GM23338 (cell line): ENCODE data around the gene VAV3.

Experiments
- POLR2AphosphoS5 ChIP-seq: IDR thresholded peaks from 2 replicates; pipeline ENCODE4 v1.6.1; 2016; ENCODE audit warnings: antibody characterized with exemption, low read depth
- TF ChIP-seq, protein P1 (sequence below), 2 experiments: fragments of 200-600 bp in 1 of 2; sonication (generic) in 1 of 2; conservative IDR thresholded peaks; 2 replicates each; pipeline versions ENCODE4 v1.5.1 to v1.6.1; 2016 to 2017; ENCODE audit warnings: antibody characterized with exemption in 2 of 2, low read depth in 2 of 2, mild to moderate bottlenecking in 2 of 2, moderate library complexity in 1 of 2

DNA sequence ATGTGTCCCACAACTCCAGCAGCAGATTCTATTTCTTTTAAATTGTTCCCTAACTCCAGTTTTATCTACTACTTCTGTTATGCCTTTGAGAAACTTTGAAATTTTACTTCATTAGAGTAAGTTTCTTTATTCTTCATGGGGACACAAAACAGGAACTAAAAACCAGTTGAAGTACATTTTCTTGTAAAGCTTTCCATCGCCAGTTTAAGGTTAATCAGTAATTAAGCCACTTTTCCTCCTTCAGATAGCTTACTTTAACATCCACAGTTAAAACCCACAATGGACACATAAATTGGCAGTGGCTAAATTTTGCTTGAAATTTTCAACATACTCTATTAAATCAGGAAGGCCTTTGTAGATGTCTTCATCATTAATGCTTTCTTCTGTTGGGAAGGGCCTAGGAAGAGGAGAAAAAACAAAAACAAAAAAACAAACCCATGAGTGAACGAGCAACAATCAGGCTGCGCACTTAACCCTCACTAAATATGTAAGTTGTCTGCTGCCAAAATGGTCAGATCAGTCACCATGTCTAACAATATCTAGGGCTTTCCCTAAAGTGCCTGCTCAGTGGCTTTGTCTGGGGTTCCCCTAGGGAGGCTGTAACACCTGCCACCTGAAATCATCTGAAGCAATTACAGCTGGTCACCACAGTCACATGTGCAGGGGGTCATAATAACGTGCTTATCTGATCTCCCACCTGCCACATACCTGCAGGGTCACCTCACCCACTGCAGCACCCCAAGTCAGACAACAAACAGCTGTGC lies 187.9 kb downstream of the VAV3 start:
- no peak for TF ChIP-seq POLR2AphosphoS5
- TF ChIP-seq, protein P1, sequence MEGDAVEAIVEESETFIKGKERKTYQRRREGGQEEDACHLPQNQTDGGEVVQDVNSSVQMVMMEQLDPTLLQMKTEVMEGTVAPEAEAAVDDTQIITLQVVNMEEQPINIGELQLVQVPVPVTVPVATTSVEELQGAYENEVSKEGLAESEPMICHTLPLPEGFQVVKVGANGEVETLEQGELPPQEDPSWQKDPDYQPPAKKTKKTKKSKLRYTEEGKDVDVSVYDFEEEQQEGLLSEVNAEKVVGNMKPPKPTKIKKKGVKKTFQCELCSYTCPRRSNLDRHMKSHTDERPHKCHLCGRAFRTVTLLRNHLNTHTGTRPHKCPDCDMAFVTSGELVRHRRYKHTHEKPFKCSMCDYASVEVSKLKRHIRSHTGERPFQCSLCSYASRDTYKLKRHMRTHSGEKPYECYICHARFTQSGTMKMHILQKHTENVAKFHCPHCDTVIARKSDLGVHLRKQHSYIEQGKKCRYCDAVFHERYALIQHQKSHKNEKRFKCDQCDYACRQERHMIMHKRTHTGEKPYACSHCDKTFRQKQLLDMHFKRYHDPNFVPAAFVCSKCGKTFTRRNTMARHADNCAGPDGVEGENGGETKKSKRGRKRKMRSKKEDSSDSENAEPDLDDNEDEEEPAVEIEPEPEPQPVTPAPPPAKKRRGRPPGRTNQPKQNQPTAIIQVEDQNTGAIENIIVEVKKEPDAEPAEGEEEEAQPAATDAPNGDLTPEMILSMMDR (conservative IDR thresholded peaks at IDR 0.05; ENCODE audit: low read depth in 2 of 2): no peak
